Activated naive CD4-positive, alpha-beta T cell treated with Interleukin-2 at 50 U/mL for 16 hours (primary cell): ENCODE measurements around the gene COPZ2.
A peak's percentile ranks its signal among the peaks of the same experiment; 100 is the strongest.

Experiments used
- DNase-seq: peaks from one replicate; pipeline ENCODE4 v3.0.0-alpha.2; 2020

The COPZ2 gene

GRCh38 chr17:47982645-47983390 lies 54.8 kb downstream of the COPZ2 start:
- no peak for DNase-seq

GRCh38 chr17:47982091-47982617 lies 55.4 kb downstream of the COPZ2 start:
- no peak for DNase-seq

- DNase-seq: no peak
Observed at GRCh38 chr17:47981462-47981861, 56.1 kb downstream of the COPZ2 start.

GRCh38 chr17:47980541-47980940 lies 57.1 kb downstream of the COPZ2 start:
- no peak for DNase-seq

- peak; percentile 48 for DNase-seq
Observed at GRCh38 chr17:47978324-47978723, 59.3 kb downstream of the COPZ2 start.
